ENCODE measurements around the gene CPN1. TPM values are rescaled to one million over a fixed set of nuclear protein-coding genes. Genes with fewer than 3 reads are reported as not detected.

Gene CPN1
- total RNA-seq, 1 donor, result not detected

DNA sequence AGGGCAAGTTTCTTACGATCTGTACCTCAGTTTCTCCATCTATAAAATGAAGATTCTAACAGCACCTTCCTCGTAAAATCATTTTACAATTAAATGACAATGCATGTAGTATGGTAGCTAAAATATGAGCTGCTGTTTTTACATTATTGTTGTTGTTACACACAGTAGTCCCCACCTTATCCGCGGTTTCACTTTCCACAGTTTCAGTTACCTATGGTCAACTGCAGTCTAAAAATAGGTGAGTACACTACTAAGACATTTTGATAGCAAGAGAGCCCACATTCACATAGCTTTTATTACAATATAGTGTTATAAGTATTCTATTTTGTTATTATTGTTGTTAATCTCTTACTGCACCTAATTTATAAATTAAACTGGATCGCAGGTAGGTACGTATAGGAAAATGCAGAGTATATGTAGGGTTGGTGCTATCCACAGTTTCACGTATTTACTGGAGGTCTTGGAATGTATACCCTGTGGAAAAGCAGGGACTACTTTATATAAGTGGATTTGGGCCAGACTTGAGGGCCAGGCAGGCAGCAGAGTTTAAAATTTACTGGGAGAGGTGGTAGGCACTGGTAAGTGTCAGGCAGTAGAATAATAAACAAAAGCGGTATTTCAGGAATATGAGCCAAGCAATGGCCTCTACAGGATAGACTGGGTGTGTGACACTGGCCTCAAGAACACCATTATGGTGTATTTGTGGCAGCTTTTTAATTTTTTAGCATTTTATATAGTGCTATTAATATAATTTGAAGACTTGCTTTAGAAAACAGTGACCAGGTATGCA lies 82.2 kb downstream of the CPN1 start:
- TF ChIP-seq, protein P1, sequence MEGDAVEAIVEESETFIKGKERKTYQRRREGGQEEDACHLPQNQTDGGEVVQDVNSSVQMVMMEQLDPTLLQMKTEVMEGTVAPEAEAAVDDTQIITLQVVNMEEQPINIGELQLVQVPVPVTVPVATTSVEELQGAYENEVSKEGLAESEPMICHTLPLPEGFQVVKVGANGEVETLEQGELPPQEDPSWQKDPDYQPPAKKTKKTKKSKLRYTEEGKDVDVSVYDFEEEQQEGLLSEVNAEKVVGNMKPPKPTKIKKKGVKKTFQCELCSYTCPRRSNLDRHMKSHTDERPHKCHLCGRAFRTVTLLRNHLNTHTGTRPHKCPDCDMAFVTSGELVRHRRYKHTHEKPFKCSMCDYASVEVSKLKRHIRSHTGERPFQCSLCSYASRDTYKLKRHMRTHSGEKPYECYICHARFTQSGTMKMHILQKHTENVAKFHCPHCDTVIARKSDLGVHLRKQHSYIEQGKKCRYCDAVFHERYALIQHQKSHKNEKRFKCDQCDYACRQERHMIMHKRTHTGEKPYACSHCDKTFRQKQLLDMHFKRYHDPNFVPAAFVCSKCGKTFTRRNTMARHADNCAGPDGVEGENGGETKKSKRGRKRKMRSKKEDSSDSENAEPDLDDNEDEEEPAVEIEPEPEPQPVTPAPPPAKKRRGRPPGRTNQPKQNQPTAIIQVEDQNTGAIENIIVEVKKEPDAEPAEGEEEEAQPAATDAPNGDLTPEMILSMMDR (IDR thresholded peaks at IDR 0.05; ENCODE audit: insufficient read depth, low read length), result no peak
- no peak overlapping the region for H3K4me3 ChIP-seq (ENCODE audit: low read depth, low read length)
- DNase-seq (ENCODE audit: low read depth), result no peak

DNA sequence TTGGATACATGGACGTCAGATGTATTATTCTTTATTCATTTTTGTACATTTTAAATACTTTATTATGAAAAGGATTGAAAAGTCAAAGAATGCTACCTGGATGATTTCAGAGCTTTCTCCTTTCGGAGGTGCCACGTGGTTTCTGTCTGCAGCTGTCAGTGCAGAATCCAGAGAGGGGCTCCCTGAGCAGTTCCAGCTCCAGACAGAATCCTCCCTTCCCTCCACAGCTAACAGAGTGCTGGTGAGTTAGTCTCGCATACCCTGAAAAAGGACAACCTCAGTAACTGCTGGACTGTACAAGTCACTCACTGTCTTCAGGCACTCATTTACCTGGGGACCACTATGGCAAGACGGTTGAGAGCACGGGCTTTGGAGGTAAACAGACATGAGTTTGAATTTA lies 82.8 kb downstream of the CPN1 start:
- no peak overlapping the region for H3K4me3 ChIP-seq (ENCODE audit: low read depth, low read length)
- TF ChIP-seq, protein P1 (IDR thresholded peaks at IDR 0.05; ENCODE audit: insufficient read depth, low read length), result no peak
- DNase-seq (ENCODE audit: low read depth), result no peak

DNA sequence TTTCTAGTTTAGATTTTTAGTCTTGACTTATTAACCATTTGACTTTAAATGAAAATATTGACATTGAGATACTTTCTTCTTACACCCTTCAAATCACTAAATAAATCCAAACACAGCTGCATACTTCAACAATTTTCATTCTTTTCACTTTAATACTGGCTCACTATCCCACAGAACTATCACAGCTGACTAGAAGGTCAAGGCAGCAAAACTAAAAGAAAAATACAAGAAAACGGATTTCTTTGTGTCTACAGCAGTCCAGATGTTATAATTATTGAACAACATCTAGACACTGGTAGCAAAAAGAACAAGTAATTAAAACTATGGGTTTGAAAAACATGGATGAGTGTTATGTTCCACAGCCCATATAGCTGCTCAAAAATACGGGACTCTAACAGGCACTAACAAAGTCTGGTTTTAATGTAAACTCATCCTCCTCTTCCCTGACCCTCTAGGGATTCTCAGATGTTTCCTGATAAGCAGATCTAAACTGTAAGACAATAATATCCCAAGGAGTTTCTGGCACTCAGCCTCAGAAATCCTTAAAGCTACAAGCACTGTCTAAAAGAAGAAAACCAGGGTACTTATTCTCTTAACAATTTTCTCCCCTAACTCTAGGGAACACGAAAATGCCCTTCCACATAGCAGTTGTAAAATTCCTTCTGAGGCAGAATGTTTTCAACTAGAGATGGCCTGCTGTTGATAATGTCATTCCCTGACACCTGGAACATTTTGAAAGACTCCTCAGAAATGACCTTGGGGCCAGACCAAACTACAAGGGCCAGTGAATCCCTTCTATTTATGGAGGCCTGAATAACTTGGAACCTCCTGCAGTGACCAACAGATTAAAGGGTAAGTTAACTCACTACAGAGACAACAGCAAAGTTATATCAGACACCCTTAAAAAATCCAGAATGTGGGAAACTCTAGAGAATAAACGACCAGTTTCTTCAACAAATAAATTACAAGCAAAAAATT lies 84.7 kb downstream of the CPN1 start:
- peak overlapping the region; percentile 19 for H3K4me3 ChIP-seq (ENCODE audit: low read depth, low read length)
- peak; percentile 64 for DNase-seq (ENCODE audit: low read depth)
- TF ChIP-seq, protein P1 (IDR thresholded peaks at IDR 0.05; ENCODE audit: insufficient read depth, low read length), result no peak

DNA sequence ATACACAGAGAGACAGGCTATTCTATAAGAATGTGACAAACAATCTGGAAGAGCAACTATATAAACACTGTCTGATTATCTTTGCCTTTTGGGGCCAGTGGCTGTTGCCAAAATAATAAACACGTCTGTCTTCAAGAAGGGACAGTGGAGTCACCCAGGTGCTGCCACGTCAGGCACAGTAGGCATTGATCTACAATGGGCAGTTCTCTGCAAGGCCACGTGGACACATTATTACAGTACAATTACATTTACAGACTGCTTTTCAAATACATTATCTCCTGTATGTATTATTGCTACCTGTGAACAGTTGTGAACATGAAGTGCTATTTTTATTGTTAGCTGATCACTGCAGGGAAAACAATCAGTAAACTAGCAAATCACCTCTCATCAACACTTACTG lies 86.0 kb downstream of the CPN1 start:
- TF ChIP-seq, protein P1 (IDR thresholded peaks at IDR 0.05; ENCODE audit: insufficient read depth, low read length), result no peak
- H3K4me3 ChIP-seq (ENCODE audit: low read depth, low read length), result no peak overlapping the region
- no peak for DNase-seq (ENCODE audit: low read depth)

DNA sequence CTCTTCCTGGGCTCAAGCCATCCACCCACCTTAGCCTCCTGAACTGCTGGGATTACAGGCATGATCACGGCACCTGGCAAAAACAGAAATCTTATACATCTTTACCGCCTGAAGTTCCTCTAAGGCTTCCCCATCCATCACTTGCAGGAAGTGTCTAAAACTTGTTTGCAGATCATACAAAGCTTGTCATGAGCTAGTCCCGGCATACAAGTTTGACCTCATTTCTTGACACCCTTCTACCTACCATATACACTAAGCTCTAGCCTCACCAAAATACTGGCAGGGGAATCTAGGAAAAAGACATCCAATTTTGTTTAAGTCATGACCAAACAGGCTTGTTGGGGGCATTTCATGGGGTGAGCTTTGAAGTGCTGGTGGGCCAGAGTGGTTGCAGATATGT lies 86.4 kb downstream of the CPN1 start:
- H3K4me3 ChIP-seq (ENCODE audit: low read depth, low read length), result no peak overlapping the region
- TF ChIP-seq, protein P1 (IDR thresholded peaks at IDR 0.05; ENCODE audit: insufficient read depth, low read length), result no peak
- no peak for DNase-seq (ENCODE audit: low read depth)

DNA sequence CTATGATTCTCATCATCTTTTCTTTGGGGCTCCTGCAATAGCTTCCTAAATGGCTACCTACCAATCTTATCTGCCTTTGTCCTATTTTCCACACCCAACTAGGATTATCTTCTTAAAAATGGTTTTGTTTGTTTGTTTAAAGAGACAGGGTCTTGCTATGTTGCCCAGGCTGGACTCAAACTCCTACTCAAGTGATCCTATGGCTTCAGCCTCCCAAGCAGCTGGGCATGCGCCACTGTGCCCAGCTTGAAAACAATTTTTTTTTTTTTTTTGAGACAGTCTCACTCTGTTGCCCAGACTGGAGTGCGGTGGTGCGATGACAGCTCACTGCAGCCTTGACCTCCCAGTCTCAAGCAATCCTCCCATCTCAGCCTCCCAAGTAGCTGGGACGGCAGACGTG lies 86.9 kb downstream of the CPN1 start:
- no peak overlapping the region for H3K4me3 ChIP-seq (ENCODE audit: low read depth, low read length)
- DNase-seq (ENCODE audit: low read depth), result no peak
- TF ChIP-seq, protein P1 (IDR thresholded peaks at IDR 0.05; ENCODE audit: insufficient read depth, low read length), result no peak
